Panc1 (cell line): ENCODE measurements around the gene RNF43.

Experiments used
- POLR2AphosphoS5 ChIP-seq: IDR thresholded peaks from 2 replicates; pipeline ENCODE4 v1.6.1; 2012; ENCODE audit warnings: mild to moderate bottlenecking, low read depth, low read length, moderate library complexity
- SIN3A ChIP-seq: IDR thresholded peaks from 2 replicates; pipeline ENCODE4 v1.6.1; 2012; ENCODE audit warnings: low read depth, mild to moderate bottlenecking, low read length, moderate library complexity, borderline replicate concordance; ENCODE audit not compliant: insufficient read depth
- TF ChIP-seq, protein P1 (sequence below): fragments of 450-650 bp; IDR thresholded peaks from 2 replicates; pipeline ENCODE4 v1.5.1; 2017; ENCODE audit warnings: mild to moderate bottlenecking
- TF ChIP-seq, protein P2 (sequence below), 2 experiments: IDR thresholded peaks; 2 replicates each; pipeline ENCODE4 v1.6.1; 2011 to 2012; ENCODE audit warnings: low read depth in 2 of 2, control low read depth in 1 of 2, low read length in 1 of 2, mild to moderate bottlenecking in 1 of 2, moderate library complexity in 1 of 2; ENCODE audit not compliant: insufficient read depth in 1 of 2

DNA sequence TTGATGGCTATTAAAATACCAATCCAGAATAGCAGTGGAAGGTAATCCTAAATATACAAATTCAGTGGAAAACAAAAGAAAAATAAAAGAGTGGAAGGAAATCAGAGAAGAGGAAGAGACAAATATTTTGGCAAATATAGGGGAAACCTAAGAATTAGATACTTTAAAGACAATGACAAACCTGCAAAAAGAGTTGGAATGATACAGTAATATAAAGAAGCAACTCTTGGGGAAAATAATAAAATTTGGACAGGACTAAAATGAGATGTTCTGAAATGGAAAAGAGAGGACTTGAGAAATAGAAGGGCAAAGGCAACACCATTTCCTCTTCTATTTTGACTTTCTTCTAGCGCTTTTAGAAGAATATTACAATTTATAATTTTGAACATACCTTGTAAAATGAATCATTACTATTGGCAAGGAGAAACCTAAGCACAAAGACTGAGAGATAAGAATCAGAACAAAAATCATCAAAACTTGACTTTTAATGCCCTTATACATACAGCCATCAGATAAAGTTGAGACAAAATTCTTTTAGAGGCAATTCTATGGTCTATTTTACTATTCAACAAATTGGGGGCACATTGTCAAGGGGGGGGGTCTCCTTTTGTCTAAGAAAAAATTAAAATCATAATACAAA lies 5.2 kb downstream of the RNF43 start:
- TF ChIP-seq, protein P1, sequence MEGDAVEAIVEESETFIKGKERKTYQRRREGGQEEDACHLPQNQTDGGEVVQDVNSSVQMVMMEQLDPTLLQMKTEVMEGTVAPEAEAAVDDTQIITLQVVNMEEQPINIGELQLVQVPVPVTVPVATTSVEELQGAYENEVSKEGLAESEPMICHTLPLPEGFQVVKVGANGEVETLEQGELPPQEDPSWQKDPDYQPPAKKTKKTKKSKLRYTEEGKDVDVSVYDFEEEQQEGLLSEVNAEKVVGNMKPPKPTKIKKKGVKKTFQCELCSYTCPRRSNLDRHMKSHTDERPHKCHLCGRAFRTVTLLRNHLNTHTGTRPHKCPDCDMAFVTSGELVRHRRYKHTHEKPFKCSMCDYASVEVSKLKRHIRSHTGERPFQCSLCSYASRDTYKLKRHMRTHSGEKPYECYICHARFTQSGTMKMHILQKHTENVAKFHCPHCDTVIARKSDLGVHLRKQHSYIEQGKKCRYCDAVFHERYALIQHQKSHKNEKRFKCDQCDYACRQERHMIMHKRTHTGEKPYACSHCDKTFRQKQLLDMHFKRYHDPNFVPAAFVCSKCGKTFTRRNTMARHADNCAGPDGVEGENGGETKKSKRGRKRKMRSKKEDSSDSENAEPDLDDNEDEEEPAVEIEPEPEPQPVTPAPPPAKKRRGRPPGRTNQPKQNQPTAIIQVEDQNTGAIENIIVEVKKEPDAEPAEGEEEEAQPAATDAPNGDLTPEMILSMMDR: no peak
- TF ChIP-seq POLR2AphosphoS5 (no peak), SIN3A (no peak)
- TF ChIP-seq, protein P2, sequence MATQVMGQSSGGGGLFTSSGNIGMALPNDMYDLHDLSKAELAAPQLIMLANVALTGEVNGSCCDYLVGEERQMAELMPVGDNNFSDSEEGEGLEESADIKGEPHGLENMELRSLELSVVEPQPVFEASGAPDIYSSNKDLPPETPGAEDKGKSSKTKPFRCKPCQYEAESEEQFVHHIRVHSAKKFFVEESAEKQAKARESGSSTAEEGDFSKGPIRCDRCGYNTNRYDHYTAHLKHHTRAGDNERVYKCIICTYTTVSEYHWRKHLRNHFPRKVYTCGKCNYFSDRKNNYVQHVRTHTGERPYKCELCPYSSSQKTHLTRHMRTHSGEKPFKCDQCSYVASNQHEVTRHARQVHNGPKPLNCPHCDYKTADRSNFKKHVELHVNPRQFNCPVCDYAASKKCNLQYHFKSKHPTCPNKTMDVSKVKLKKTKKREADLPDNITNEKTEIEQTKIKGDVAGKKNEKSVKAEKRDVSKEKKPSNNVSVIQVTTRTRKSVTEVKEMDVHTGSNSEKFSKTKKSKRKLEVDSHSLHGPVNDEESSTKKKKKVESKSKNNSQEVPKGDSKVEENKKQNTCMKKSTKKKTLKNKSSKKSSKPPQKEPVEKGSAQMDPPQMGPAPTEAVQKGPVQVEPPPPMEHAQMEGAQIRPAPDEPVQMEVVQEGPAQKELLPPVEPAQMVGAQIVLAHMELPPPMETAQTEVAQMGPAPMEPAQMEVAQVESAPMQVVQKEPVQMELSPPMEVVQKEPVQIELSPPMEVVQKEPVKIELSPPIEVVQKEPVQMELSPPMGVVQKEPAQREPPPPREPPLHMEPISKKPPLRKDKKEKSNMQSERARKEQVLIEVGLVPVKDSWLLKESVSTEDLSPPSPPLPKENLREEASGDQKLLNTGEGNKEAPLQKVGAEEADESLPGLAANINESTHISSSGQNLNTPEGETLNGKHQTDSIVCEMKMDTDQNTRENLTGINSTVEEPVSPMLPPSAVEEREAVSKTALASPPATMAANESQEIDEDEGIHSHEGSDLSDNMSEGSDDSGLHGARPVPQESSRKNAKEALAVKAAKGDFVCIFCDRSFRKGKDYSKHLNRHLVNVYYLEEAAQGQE (IDR thresholded peaks at IDR 0.05; ENCODE audit: insufficient read depth in 1 of 2, low read depth in 2 of 2, low read length in 1 of 2): no peak
